ENCODE measurements around the gene PROB1.
"Not testable (repeated sequence)": the region's sequence is repeated elsewhere in the genome, so short reads cannot be mapped to it uniquely, and the experiment has no call there.

The PROB1 gene

DNA sequence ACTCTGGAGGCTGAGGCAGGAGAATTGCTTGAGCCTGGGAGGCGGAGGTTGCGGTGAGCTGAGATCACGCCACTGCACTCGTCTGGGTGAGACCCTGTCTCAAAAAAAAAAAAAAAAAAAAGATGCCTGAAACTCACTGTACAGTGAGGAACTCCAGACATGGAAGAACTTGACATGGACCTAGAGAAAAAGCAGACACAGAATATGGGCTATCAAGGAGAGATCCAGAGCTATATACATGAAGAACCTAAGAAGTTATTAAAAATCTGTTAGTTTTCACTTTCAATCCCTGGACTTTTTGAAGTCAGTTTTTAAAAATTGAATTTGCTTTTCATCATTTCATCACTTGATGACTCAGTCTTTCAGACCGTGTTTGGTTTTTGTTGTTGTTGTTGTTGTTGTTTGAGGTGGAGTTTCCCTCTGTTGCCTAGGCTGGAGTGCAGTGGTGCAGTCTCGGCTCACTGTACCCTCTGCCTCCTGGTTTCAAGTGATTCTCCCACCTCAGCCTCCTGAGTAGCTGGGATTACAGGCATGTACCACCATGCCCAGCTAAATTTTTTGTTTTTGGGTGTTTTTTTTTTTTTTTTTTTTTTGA lies 33.0 kb downstream of the PROB1 start:
- POLR2A ChIA-PET (ENCODE audit: low non-redundant PET), result no interaction called here

GRCh38 chr5:139360384-139360783 lies 34.5 kb downstream of the PROB1 start:
- no peak for DNase-seq (ENCODE audit: low spot score)
- peak overlapping the region; percentile 45 for H3K27ac ChIP-seq
- CTCF ChIA-PET, result no interaction called here
- POLR2A ChIA-PET (ENCODE audit: low non-redundant PET), result interaction anchor here (0.7 kb wide), 1 partner anchor 13 kb away, joined by 3 read pairs; no protein-coding TSS in a partner anchor
- TF ChIP-seq CTCF (conservative IDR thresholded peaks at IDR 0.05; ENCODE audit: low read depth), result no peak

More for the DNA sequence above, 33.0 kb downstream of the PROB1 start:
- no peak for TF ChIP-seq CTCF (conservative IDR thresholded peaks at IDR 0.05; ENCODE audit: low read depth)
- DNase-seq (ENCODE audit: low spot score), result no peak
- CTCF ChIA-PET, result interaction anchor here (0.6 kb wide), 1 partner anchor 39 kb away, joined by 3 read pairs; no protein-coding TSS in a partner anchor
- peak overlapping the region; percentile 4; the same call in 1 of the 2 replicates for H3K27ac ChIP-seq

- TF ChIP-seq CTCF (conservative IDR thresholded peaks at IDR 0.05; ENCODE audit: low read depth), result no peak
- H3K27ac ChIP-seq, result no peak overlapping the region
- DNase-seq (ENCODE audit: low spot score), result no peak
- CTCF ChIA-PET, result interaction anchor here (0.6 kb wide), 1 partner anchor 66 kb away, joined by 5 read pairs; no protein-coding TSS in a partner anchor
- POLR2A ChIA-PET (ENCODE audit: low non-redundant PET), result no interaction called here
These were observed 36.8 kb downstream of the PROB1 start for GRCh38 chr5:139358064-139358463.

DNA sequence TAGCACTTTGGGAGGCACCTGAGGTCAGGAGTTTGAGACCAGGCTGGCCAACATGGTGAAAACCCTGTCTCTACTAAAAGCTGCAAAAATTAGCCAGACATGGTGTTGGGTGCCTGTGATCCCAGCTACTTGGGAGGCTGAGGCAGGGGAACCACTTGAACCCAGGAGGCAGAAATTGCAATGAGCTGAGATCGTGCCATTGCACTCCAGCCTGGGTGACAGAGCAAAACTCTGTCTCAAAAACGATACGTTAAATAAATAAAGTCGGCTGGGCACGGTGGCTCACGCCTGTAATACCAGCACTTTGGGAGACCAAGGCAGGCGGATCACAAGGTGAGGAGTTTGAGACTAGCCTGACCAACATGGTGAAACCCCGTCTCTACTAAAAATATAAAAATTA lies 39.0 kb downstream of the PROB1 start:
- DNase-seq (ENCODE audit: low spot score); POLR2A ChIA-PET (ENCODE audit: low non-redundant PET); CTCF ChIA-PET: not testable (repeated sequence)
- H3K27ac ChIP-seq, result 0 out of 2 replicates have a peak overlapping the region, but pooled peaks have one; percentile 4

DNA sequence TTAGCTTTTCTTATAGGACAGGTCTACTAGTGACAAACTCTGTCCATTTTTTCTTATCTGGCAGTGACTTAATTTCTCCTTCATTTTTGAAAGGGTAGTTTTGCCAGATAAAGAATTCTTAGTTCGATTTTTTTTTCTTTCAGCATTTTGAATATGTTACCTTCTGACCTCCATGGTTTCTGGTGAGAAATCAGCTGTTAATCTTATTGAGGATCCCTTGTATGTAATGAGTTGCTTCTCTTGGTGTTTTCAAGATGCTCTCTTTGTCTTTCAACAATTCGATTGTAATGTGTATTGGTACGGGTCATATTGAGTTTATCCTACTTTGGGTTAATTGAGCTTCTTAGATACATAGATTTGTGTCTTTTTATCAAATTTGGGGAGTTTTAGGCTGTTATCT lies 40.7 kb downstream of the PROB1 start:
- DNase-seq (ENCODE audit: low spot score), result no peak
- no peak overlapping the region for H3K27ac ChIP-seq
- ChIA-PET CTCF (no interaction called here), POLR2A (ENCODE audit: low non-redundant PET) (no interaction called here)
- no peak for TF ChIP-seq CTCF (conservative IDR thresholded peaks at IDR 0.05; ENCODE audit: low read depth)

DNA sequence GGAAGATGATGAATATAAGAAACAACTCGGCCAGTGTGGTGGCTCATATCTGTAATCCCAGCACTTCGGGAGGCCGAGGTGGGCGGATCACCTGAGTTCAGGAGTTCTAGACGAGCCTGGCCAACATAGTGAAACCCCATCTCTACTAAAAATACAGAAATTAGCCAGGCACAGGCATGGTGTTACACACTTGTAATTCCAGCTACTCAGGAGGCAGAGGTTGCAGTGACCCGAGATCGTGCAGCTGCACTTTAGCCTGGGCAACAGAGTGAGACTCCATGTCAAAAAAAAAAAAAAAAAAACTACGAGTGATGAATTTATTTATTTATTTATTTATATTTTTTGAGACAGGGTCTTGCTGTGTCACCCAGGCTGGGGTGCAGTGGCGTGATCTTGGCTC lies 47.0 kb downstream of the PROB1 start:
- DNase-seq (ENCODE audit: low spot score); CTCF ChIA-PET; H3K27ac ChIP-seq: not testable (repeated sequence)
- POLR2A ChIA-PET (ENCODE audit: low non-redundant PET), result interaction anchor here (0.6 to 0.7 kb wide), 3 partner anchors 15 to 55 kb away, joined by 3 read pairs; no protein-coding TSS in a partner anchor

GRCh38 chr5:139345442-139345841 lies 49.5 kb downstream of the PROB1 start:
- DNase-seq (ENCODE audit: low spot score); CTCF ChIA-PET; H3K27ac ChIP-seq; POLR2A ChIA-PET (ENCODE audit: low non-redundant PET): not testable (repeated sequence)

GRCh38 chr5:139344177-139344576 lies 50.7 kb downstream of the PROB1 start:
- ChIA-PET POLR2A (ENCODE audit: low non-redundant PET) (no interaction called here), CTCF (no interaction called here)
- no peak overlapping the region for H3K27ac ChIP-seq
- TF ChIP-seq CTCF (conservative IDR thresholded peaks at IDR 0.05; ENCODE audit: low read depth), result no peak
- DNase-seq (ENCODE audit: low spot score), result no peak
